Kidney capillary endothelial cell (primary cell): ENCODE data around the gene SMARCC2.

Experiments
- DNase-seq: peaks from one replicate; pipeline ENCODE4 v3.0.0-alpha.2; 2018; ENCODE audit warnings: low spot score

The SMARCC2 gene

DNA sequence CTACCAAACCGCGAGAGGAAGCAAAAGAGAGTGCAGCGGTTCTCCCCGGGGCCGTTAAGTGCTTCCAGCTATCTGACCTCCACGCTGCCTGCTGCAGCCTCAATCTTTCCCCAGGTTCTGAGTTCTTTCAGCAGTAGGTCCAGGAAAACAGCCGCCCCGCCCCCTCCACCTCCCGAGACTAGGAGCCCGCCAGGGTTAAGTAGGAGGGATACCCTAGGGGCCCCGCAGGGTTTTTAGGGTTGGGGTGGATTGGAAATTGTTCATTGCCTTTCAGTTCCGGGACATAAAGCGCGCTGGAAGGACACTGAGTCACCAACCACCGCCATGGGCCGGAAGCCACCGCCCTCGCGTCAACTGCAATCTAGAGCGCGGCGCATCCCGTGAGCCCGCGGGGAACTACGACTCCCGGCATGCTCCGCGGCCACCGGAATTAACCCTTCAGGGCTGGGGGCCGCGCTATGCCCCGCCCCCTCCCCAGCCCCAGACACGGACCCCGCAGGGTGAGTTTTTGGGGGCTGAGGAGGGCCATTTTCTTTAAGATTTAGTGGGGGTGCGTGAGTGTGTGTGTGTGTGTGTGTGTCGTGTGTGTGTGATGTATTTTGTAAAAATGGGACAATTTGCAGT, 37.0 kb downstream of the SMARCC2 start, which contains the start of gene MYL6B:
MYL6B (plus strand) TSS at position 456 of the 624 bp plus-strand sequence. CDS start 1,332 bp downstream, outside the sequence.
- DNase-seq, result peak; percentile 88

DNA sequence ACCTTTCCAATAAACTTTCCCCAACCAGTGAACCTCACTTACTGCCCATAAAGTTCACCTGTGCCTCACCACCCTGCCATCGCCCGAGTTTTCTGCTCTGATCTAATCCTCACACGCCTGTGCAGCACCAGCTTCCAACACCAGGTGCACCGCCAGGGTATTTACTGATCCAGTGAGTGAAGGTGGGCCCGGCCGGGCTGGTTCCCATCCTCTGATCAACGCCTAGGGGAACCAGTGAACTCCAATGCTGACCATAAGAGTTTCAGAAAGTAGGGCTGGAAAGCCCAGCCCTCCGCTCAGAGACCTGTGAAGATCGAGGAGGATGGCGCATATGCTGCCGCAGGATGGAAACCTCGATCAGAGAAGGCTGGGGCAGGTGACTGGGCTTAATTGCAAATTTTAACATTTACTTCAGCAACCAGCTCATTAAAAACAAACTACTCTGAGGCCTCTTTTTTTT, 37.6 kb downstream of the SMARCC2 start:
- DNase-seq, result no peak

DNA sequence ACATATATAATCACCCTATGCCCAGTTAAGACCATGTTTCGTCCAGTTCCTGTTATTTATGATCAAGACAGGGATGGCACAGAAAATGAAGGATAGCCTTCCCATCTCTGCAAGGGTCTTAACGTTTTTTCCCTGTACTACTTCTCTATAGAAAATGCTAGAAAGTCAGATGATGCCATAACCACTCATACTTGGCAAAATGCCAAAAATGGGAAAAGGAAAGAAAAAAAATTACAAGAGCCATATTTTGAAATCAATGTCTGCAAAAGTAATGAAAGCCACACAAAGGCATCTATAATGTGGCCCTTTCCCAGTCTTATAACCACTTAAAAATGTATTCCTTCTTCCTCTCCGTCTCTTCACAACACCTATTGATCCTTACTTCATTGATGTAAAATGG, 38.7 kb downstream of the SMARCC2 start:
- no peak for DNase-seq

DNA sequence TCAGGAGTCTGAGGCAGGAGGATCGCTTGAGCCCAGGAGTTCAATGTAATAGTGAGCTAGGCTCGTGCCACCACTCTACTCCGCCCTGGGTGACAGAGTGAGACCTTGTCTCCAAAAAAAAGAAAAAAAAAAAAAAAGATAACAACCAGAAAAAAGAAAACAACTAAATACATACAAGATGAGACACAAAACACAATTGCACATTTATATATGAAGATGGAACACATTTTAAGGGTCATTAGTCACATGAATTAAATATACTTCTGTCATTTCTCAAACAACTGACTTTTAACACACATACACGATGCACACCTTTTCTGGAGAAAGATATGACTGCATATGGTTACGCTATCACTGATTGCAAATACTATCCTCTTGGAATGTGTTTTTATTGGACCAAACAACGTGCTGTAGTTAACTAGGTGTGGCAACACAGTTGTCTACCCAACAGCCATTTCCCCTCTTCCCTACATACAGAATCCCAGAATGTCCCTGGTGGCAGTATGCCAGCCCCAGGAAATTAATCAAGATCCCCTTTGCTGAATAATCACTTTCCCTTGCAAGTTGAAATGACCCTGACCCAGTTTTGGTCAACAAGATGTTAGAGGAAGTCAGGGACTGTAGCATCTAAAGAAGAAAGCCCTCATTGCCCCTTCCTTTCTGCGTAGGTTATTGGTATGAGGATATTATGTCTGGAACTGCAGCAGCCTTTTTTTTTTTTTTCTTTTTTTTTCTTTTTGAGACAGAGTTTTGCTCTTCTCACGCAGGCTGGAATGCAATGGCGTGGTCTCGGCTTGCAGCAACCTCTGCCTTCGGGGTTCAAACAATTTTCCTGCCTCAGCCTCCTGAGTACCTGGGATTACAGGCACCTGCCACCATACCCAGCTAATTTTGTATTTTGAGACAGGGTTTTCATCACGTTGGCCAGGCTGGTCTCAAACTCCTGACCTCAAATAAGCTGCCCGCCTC, 42.5 kb downstream of the SMARCC2 start:
- DNase-seq, result no peak

DNA sequence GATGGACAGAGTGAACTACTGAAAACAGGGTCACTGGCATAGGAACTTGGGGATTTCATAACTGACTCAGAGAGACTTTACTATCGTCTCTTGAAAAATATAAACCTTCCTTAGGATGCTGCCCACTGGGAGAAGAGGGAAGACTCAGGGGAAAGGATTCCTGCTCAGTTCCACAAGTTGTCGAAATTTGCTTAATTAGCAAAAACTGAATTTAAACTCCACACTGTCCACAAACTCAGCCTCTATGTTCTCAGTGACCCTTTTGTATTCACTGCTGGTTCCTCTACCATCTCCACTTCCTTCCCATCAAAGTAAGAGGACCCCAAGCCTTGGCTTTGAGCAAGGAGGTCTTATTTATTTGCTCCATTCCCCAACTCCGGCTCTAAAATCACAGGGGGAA, 44.1 kb downstream of the SMARCC2 start:
- no peak for DNase-seq

DNA sequence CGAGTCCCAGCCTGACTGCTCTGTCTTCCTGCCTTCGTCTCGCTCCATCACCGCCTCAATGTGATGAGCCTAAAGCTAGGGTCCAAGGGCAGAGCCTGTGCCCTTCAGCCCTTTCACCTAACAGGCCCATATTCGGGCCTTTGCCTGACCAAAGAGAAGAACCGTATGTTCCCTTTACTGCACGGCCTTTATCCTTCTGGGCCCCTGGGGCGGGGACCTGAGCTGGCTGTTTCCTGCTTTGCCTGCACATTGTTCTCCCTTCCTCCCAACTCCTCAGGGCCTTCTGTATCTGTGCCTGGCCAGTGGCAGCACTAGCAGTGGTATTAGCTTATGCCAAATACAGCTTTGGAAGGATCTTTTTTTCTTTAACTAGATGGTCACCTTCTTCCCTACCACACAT, 45.4 kb downstream of the SMARCC2 start:
- DNase-seq, result no peak

DNA sequence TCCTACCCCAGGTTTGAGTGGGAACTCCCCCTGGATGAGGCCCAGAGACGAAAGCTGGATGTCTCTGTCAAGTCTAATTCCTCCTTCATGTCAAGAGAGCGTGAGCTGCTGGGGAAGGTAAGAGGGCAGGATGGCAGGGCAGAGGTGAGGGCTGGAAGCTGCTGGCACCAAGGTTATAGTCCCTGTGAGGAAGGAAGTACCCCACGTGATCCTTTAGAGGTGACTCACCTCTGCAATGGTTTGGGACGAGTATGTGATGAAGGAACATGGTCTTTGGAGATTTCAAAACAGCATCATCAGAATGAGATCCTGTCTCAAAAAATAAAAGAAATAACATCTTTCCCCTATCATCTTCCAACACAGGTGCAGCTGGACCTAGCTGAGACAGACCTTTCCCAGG, 46.1 kb downstream of the SMARCC2 start:
- DNase-seq, result no peak

DNA sequence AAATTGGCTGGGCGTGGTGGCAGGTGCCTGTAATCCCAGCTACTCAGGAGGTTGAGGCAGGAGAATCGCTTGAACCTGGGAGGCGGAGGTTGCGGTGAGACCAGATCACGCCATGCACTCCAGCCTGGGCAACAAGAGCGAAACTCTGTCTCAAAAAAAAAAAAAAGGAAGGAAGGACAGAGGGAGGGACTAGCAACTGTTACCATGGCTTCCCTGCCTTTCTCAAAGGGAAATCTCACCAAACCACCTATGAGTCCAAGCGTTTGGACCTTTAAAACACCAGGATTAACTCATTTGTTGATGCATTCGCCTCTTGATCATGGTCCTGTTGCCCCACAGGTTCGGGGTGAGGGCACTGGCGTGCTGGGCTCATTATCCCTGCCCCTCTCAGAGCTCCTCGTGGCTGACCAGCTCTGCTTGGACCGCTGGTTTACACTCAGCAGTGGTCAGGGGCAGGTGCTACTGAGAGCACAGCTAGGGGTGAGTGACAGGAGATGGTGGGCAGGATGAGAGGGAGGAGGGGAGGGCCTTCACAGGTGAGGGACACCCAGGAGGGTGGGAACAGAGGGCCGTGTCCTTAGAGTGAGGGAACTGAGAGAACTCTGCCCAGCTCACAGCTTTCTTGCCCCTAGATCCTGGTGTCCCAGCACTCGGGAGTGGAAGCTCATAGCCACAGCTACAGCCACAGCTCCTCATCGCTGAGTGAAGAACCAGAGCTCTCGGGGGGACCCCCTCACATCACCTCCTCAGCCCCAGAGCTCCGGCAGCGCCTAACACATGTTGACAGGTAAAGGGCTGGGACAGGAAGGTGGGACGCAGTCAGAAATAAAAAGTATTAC, 47.1 kb downstream of the SMARCC2 start:
- no peak for DNase-seq

DNA sequence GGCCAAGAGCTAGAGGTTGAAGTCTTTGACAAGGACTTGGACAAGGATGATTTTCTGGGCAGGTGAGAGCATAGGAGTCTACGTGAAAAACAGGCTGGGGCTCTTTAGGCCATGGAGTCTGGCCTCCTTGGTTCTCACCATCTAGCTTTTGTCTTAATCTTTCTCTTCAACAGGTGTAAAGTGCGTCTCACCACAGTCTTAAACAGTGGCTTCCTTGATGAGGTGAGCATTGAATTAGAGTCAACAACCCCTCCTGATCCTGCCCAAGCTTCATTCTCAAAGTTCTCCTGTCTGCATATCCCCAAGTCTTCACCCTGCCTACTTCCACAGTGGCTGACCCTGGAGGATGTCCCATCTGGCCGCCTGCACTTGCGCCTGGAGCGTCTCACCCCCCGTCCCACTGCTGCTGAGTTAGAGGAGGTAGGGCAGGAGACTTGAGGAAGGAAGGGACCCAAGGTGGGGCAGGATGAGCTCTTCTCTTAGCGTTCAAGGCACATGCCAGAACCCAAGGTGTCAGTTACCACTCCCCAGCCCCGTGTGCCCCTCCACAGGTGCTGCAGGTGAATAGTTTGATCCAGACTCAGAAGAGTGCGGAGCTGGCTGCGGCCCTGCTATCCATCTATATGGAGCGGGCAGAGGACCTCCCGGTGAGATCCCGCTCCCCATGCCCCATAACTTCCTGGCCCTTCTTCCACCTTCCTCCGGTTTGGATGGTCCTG, 51.3 kb downstream of the SMARCC2 start:
- DNase-seq, result no peak

DNA sequence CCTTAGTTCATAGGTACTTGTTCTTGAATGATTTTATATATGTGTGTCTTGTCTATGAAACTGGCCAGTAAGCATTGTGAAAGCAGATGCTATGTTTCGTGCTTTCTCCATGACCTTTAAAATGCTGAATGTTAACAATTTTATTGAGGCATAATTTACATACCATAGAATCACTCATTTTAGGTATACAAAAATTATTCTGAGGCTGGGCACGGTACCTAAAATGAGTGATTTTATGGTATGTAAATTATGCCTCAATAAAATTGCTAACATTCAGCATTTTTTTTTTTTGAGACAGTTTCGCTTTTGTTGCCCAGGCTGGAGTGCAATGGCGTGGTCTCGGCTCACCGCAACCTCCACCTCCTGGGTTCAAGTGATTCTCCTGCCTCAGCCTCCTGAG, 54.4 kb downstream of the SMARCC2 start:
- no peak for DNase-seq

DNA sequence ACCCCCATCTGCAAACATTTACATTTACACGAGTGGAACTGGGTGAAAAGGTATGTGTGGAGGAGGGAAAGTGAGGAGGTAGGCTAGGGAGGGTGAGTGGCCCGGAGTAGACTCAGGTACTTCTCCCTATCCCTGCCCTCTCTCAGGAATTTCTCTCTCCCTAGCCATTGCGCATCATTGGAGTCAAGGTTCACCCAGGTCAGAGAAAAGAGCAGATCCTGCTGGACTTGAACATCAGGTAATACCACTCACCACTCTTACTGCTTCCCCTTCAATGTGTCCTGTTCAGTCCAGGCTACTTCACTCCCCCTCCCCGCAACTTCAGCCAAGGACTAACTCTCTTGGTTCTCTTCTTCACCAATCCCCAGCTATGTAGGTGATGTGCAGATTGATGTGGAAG, 58.4 kb downstream of the SMARCC2 start:
- DNase-seq, result no peak

DNA sequence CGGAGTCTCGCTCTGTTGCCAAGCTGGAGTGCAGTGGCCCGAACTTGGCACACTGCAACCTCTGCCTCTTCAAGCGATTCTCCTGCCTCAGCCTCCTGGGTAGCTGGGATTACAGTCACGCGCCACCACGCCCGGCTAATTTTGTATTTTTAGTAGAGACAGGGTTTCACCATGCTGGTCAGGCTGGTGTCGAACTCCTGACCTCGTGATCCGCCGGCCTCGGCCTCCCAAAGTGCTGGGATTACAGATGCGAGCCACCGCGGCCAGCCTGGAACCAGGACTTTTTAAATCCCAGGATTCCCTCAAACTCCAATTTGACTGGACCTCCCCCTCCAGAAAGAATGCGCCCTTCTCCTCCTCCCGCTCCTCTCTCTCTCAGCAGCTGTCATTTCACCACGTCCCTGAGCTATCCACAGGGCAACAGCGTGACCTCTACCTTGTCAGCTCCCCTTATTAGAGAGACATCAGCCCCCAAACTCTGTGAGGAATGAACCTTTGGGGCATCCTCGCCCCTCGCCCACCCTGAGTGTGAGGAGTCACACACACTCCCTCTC, 59.3 kb downstream of the SMARCC2 start:
- DNase-seq, result no peak

DNA sequence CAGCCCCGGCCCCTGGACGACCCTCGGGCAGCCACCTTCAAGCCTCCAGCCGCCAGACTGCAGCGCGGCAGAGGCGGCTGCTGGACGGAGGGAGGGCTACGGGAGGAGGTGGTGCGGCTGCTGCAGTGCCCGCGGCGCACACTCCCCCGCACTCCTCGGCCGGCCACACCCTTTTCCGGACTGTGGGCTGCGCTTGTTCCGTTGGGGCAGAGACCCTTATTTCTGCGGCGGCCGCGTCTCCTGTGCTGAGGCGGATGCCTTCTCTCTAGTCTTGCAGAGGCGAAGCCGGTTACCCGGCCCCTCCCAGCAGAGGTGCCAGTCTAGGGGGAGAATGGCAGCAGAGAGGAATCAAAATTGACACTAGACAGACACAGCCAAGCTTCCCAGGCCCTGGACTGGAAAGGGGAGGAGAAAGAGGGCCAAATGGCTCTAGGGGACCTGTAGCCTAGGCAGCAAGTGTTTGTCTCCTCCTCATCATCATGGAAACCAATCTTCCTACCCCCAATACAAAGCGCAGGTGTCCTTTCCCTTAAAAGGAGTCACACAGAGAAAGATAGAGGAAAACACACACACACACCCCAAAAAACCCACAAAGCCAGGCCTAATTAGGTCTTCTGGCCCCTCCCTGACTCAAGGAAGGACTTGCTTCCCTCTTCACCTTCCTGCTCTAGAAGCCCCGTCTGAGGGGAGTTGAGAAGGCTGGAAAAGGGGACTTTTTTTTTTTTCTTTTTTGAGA, 59.9 kb downstream of the SMARCC2 start:
- DNase-seq, result no peak

DNA sequence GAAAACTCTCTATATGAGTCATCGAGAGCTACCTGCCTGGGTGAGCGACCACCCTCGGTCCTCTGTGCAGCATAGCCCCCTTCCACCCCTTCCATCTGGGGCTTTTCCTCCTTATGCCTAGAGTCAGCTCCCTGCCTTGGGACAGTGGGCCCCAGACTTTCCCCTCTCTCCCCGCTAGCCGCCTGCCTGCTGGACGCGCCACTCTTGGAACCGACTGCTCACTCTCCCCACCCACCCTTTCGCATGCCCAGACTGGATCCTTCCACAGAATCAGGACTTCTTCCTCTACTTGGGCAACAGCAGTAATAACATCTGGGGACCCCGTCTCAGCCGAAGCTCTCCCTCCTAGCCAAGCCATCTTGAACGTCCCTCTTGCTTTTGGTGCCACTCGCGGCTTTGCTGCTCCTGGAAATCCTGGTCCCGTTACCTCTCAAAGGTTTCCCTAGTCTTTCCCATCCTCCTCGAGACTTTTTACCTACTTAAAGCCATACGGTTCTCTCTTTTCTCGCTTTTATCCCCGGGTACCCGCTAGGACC, 60.5 kb downstream of the SMARCC2 start:
- no peak for DNase-seq

DNA sequence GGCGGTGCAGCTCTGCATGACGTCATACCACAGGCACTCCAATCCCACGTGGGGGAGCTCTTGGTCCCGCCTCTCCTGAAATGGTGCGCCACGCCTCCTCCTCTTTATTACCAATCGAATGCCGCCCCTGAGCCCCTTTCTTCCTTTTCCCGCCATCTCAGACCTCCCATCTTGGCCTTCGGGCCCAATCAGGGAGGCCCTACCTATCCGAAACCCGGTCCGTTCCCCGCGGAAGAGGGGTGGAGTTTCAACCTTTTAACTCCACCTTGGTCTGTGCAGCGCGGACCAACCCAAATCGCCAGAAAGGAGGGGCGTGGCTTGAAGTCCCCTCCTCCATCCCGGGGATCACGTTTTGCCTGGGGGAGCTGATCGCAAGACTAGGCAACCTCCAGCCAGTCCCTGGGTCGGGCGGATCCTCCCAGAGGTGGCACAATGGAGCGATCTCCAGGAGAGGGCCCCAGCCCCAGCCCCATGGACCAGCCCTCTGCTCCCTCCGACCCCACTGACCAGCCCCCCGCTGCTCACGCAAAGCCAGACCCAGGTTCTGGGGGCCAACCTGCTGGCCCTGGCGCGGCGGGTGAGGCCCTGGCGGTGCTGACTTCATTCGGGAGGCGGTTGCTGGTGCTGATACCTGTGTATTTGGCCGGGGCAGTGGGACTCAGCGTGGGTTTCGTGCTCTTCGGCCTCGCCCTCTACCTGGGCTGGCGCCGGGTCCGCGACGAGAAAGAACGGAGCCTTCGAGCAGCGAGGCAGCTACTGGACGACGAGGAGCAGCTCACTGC, 61.2 kb downstream of the SMARCC2 start, which contains the start of gene ESYT1:
ESYT1 (plus strand) TSS at position 380 of the 782 bp plus-strand sequence; CDS start at position 433, 53 bp downstream.
- DNase-seq, result peak; percentile 98

DNA sequence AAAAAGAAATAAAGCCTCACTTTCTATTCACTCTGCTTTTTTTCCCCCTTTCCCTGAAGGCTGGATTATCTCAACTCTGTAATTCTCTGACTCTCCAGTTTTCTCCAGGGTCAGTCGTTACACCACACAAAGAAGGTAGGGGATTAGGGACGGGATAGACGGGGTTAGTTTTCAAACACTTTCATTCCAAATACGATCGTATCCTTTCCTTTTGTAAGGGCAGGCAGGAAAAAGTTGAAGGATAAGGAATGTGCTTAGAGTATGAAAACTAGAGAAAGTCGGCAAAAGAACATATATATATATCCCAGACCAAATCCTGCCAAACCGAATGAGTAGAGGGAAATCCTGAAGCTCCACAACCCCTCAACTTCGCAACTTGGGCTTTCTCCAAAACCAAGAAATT, 61.8 kb downstream of the SMARCC2 start:
- peak; percentile 78 for DNase-seq

DNA sequence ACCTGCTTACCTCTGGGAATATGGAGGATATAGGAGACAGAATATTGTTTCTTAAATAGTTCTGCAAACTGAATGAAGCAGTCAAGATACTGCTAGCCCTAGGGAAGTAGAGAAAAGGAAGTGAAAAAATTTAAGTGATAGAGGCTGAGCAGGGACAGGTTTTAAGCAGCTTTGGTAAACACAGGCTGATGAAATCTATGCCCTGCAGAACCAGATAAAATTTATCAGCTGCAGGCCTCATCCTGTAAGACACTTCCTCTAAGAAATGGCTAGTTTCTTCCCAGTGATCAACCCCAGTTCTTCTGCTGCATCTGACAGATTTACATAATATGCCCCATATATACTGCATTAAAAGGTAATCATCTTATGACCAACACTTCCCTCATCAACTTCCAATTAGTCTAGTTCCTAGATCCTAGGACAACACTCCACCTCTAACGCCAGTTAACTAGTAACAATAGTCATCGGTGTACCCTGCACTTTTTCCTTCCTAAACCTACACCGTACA, 62.5 kb downstream of the SMARCC2 start:
- DNase-seq, result no peak

DNA sequence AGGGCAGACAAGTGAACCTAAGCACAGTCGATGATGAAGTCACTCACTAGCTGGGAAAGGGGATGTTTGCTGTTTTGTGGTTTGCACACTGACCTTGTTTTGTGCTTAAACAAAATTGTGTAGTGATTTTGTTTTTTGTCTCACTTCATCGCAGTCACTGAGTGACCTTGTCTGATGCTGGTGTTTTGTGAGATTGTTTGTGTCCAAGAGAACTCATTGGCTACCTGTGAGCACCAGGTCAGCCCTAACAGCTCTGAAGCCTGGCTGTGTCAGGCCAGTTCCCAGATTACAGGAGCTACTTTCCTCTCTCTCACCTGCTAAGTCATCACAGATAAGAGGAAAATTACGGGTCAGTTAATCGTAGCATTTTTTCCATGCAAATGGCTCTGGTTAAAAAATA, 65.2 kb downstream of the SMARCC2 start:
- DNase-seq, result no peak

DNA sequence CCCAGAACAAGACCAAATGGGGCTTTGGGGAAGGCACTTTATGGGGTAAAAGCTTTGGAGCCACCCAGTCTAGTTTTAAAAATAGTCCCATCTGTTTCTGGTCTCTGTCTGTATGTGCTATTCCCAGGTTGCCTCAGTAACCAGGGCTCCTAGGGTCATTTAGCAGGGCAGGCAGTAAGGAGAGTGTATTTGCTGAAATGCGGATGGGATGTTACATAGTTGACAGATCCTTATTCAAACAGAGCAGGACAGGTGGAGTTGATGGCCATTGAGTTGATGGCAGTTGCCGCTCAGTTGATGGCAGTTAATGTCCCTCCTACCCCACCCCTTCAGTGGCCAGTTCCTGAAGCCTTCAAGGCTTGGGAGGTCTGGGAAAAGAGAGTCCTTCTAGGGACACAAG, 66.6 kb downstream of the SMARCC2 start:
- no peak for DNase-seq
